NCI-H1105 (cell line): Measurements from ENCODE around the gene NPS.

Source experiments
- DNase-seq: peaks from one replicate; lab custom pipeline; 2025; lab: John Stamatoyannopoulos, UW

The NPS gene

DNA sequence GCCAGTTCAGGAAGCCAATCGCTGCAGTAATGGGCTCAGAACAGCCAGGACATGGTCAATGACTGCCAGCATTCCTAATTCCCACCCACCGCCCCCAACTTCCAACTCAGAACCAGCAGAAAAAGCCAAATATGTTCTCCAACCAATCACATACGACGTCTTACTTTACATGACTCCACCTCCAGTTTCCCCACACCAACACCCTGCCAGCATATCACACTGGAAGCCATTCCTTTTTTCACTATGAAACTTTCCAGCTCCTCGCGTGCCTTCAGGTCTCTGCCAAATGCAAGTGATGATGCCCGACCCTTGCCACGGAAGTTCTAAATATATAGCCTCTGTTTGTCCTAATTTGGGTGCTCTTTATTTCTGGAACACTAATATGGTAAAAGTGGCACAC, 12.5 kb downstream of the NPS start:
- no peak for DNase-seq

DNA sequence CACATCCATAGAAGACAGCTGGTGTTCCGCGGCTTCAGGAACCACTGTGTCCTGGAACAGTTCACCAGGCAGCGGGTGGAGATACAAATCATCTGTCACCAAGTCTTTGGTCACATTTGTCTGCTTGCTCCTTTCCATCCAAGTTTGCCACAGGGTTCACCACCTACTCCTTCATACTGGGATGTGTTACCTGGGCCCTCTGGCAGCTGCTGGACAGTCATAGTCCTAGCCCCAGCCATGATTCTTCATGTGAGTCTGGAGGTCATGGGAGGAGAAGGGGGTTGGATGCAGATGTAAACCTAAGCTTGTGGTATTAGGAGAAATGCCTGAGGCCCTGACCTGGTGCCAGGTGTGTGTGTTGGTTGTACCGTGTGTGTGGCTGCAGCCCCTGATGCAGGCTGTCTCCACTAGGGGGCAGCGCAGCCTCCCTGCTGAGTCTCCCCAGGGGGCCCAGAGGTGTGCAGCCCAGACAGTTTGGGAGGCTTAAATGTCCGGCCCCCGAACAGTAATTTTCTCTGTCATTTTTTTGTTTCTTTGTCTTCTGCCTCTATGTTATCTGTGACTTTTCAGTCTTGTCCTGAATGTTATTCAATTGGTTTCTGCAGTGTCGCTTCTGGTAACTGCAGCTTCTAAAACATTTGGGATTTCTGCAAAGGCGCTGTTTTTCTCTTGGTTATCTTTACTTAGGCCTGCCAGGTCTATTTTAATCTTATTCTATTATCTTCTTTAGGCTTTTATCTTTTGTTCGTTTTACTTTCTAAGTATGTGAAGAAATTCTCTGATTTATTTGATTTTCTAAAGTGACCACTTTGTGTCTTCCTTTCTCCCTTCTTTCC, 14.8 kb downstream of the NPS start:
- DNase-seq: no peak

DNA sequence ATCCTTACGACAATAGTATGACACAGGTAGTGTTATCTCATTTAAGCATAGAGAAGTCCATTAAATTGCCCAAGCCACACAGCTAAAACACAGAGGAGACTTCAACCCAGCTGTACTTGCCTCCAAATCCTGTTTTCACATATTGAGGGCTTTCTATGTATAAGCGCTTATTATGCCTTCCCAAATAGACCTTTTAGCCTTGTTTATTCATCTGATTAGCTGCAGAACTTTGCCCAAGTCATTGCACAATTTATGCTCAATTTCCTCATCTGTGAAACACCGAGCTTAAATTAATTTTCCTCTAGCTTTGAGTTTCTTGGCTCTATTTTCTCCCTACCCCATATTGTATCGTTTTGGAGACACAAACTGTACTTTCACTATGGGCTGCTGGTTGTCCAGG, 15.5 kb downstream of the NPS start:
- no peak for DNase-seq

DNA sequence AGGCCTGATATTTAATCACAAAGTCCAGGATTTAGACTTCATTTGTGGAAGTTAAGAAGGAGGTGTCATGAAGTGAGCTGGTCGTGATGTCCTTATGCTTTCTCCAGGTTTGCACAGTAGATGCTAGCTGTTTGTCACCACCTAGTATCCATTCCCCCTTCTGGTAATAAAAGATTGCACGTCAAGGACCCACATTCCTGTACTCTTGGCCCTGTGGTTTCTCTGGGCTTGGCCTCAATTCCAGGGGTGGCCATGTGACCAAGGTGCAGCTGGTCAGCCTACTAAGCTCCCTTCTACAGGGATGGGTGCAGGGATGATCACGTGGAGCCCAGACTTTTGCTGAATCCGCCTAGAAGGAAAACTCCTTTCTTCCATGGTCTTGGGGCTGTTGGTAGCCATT, 16.5 kb downstream of the NPS start:
- DNase-seq: no peak

DNA sequence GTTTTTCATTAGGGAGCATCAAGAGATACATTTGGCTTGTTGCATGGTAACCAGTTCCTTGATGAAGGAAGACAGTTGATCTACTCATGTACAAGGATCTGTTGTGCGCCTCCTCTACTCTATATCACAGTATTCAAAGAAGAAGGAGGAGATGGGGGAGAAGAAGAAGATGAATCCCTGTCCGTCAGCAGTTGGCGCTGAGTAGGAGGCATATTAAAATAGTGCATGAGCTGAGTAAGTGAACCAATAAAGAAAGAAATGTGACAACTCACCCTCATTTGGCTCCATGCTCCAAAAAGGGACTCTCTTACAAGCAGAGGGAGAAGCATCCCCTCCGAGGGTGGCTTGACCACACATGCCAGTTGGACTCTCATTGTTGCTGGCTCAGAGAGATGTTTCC, 20.1 kb downstream of the NPS start:
- DNase-seq: no peak

DNA sequence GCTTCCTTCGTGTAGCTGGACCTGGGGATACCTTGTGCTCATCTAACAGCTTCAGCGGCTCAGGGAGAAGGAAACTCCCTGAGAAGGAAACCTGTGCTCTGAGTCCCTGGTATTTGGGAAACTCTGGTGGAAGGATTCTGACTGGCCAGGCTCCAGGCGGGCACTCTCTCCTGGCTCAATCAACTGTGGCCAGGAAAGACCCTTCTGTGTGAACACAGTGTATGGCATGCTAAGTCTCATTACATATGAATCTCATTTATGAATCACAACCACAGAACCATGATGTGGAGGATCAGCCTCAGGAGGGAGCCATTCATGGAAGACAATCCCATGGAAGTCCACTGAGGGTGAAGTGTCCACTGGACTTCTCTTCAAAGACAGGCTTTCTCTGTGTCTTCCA, 20.9 kb downstream of the NPS start:
- no peak for DNase-seq

DNA sequence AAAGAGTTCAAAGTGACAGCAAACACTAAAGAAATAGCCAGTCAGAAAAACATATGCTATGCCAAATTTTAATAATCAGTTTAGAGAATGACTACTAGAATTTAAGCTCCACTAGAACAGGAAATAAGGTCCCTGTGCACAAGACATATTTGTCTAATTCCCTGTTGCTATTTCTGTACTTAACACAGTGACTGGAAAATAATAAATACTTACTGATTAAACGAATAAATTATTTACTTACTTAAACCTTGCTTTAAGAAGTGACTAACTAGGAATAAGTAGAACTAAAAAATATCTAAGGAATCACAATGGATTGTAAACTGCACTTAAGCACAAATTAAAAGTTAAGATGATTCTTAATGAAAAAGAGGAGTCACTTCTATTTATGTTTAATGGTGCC, 22.3 kb downstream of the NPS start:
- DNase-seq: no peak

DNA sequence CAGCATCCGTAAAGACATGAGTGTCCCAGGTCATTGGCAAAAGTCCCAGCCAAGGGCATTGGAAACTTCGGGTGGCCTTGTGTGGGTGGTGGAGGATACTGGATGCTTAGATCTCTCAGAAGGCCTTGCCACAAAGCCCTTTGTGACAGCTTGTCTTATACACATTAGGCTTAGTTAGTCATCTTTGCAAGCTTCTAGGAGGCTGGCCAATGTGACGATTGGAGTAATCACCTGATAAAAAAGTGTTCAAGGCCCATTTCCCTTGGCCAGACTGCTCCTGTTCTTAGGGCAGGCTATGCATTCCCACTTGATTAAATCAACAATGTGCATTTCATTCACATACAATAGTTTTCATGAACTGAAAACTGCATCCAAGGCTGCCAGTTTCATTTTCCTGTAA, 26.9 kb downstream of the NPS start:
- no peak for DNase-seq

DNA sequence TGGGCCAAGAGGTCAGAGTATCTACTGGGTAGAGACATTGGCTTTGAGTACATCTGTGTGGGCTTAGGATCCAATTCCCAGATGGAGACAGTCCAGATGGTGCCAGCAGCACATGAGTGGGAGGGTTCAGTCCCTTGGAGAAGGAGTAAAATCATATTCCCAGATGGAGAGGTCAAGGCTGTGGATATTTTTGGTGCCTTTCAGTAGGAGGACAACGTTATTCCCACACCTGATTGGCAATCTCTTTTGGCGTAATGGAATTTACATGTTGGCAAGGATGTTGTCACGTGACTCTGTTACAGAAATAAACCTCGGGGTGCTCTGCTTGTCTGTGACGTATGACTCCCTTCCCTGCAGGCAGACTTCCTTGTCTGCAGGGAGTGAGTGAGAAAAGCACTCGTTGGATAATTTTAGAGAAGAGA, 27.6 kb downstream of the NPS start:
- no peak for DNase-seq

DNA sequence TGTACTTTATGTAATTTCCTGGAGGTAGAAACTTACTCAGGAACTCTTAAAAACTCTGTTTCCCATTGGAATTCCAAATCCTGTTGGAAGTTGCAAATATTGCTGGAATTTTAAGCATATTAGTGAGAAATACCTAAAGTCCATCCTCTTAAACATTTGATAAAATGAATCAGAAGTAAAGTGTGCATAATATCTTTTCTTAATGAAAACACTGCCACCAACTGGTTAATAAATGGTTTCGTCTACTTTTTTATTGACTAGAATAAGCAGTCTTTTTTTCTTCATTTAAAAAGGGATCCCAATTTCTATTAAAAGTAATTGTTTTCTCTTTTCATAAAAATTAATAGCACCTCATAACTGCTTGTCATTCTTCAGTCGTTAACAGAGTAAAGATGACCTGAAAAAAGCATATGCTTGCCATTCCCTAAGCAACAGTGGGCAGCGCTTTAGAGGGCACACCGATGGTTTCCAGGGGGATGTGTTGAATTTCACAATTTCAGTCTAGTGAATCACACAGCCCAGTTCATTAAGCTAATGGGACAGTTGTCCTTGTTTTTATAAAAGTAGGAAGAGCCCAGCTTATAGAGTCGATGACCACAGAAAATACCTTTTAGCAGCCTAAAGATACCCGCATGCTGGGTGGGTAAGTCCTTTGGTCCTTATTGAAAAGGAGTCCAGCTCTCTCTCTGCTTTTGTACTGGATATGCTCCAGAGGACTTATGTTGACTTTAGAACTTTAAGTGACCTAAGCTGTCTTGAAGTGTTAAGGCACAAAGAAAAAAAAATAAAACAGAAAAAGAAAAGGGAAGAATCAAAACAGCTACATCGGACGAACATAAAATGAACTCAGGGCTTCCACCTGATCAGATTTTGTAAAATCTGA, 28.5 kb downstream of the NPS start:
- DNase-seq: no peak

DNA sequence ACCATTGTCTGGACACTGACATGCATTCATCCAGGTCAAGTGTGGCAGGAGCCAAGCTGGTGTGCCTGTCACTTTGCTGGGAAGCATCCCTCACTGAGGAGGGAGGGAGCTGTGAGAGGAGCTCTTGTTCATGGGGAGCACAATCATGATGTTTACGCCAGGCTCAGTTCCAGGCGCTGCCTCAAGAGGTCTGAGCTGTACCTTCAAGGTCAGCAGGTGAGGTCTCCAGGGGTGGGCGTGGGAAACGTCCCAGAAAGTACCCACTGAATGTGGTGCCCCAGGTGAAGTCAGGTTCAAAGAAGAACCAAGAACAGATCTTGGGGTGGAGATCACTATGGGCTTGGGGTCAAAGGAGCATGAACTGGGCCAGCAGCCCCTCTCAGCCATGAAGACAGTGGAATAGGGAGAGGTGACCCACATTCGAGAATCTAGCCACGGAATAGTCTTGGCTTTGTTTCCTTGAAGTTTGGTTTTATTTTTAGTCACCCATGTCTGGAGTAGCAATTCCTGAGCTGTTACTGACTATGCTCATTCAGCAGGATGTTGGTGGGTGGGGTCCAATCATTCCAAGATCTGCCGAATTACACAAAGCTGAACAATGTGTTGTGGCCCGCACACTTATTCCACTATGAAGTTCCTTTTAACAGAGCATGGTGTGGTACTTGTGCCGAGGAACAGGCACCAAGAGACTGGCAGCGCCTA, 29.3 kb downstream of the NPS start:
- no peak for DNase-seq

DNA sequence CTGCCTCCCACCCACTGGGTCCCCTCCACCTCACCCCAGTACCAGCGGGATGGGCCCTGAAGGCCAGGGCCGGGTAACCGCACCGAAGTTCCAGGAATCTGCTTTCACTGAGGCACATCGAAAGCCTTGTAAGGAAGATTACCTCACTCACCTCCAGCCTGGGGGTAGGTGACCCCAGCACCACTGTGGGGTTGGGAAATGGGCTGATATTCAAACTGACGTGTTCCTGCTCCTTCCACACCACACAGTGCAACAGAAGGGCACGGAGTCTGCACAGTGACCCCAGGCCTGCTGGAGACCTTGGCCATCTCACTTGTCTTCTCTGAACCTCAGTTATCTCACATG, 29.8 kb downstream of the NPS start:
- no peak for DNase-seq

DNA sequence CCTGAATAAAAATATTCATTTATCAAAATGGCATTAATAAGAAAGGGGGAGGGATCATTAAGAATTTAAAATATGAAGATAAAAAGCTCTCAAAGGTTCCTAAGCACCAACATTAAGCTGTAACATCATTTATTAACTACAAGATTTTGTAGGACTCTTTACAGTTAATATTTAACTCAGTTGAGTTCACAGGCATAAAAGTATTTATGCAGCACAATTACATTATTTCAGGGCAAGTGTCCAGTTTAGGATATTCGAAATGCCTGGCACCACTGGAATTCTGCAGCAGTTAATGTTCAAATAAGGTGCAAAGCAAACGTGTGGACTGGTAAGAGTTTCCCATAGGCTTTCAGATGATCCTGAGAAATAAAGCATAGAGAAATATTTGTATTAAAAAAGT, 30.5 kb downstream of the NPS start:
- no peak for DNase-seq

DNA sequence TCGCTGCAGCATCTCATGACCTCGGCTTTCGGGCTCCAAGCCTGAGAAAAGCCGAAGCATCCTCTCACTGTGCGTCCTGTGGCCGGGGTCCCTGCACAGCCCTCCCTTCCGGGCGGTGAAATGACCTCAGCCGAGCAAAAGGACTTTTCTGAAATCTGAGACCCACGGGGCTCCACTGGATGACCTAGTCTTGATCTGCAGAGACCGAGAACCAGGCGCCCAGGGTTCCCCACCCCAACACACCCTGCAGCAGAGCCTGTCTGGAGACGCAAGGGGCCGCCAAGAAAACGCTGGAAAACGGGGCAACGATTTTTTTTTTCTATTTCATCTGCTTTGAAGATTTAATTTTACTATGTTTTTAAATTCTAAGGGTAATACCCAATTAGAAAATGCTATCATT, 31.7 kb downstream of the NPS start:
- DNase-seq: no peak

DNA sequence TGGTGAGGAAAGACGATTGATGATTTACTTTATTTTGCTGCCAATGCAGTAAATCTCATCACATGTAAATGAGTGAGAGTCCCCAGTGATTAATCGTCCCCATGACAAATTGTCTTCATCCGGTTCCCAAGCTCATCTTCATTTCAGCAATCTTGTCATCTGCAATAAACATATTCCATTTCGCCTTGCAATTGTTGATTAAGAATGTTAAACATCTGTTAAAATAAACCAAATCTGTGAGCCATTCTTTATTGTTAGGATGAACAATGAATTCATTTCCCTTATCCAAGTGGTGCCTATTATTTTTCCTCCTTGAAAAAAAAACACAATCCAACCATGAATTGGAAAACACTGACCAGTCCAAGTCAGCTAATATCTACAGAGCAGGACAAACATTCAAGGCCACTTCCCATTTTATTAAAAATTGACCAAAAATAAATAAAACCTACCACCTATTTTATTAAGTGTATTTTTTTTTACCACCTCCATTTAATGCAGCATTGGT, 36.5 kb downstream of the NPS start:
- no peak for DNase-seq

DNA sequence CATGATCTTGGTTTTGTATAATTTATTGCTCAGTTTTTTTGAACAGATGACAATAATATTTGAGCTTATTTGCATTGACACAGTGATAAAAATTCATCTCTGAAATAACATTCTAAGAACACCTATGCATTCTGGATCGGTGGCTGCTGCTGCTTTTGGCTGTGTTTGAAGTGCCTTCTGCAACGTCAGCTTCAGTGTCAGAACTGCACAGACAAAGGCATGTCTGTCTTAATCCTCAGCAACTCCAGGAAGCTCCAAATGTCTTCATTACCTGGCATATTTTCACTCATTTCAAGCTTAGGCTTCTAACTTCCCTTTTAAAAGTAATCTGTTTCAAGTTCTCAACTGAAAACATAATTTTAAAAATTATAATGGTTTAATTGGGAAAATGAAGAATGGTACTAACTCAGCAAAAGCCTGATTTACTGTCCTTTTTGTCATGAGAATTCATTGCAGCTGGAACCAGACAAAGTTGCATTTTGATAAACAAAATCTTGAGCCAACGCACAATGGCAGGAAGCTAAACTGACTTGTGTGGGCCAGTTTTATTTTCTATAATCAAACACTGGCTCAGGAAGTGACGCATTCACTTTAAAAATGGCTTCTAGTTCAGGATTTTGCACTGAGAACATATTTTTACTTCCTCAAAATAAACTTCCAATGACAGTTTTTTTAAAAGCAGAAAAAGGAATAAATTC, 38.7 kb downstream of the NPS start:
- DNase-seq: no peak

DNA sequence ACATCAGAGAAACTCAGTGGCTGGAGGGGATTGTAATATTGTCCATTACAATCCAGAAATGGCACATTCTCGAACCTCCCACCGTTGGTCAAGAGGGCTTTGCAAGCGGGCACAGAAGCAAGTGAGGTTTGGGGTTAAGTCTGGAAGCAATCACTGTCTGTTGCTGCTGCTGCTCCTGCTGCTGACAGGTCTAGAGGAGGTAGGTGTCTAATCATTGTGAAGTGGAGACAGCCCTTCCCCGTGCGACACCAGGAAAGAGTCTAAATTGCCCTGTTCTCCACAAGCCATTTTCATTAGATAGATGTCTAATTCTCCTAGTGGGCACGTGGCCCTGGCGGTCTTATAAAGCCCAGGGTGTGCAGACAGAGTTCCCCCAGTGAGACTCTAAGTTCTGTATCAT, 43.5 kb downstream of the NPS start:
- no peak for DNase-seq

DNA sequence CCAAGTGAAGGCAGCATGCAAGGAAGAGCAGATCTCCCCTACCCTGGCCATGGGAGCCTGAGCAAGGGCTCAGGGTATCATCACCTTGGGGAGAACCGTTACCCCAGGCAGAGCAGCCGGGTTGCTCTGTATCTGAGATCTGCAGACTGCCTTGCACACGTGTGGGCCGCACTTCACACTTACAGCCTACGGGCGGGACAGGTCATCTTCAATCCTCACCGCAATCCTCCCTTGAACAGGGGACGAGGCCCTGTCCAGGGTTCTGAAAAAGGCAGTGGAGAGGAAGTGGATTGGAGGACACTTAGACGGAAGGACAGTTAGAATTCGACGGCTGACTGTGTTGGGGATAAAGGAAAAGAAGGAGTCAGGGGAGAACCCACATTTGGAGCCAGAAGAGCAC, 51.4 kb downstream of the NPS start:
- no peak for DNase-seq
